Caco-2 (cell line): ENCODE data around the gene KNDC1. TPM values are rescaled to one million over a fixed set of nuclear protein-coding genes. Genes with fewer than 3 reads are reported as not detected.

Experiments
- BruUV-seq: library from RNA; stranded (reverse); fragments of 400-500 nt; replicated peaks from 2 replicates; lab custom pipeline; 2021; lab: Mats Ljungman, UMichigan
- CTCF ChIA-PET: fragments of 300-600 bp; sonication (Branson Sonifier 250); formaldehyde crosslinking; loops from one replicate; lab custom pipeline; 2022; ENCODE audit warnings: antibody characterized with exemption; lab: Charles Lee
- POLR2A ChIA-PET: fragments of 300-600 bp; sonication (Branson Sonifier 250); formaldehyde crosslinking; loops from one replicate; lab custom pipeline; 2022; ENCODE audit warnings: antibody characterized with exemption; lab: Charles Lee
- DNase-seq, 2 experiments: peaks; one replicate each; pipeline versions ENCODE4 v3.0.0 to v3.0.0-alpha.2; 2020 to 2022
- H3K27me3 ChIP-seq: replicated peaks from 2 replicates; pipeline ENCODE4 v1.6.0; 2011; ENCODE audit warnings: low read length; ENCODE audit not compliant: control insufficient read depth, insufficient read depth
- H3K36me3 ChIP-seq: 2 replicates; pipeline ENCODE4 v1.5.1; 2011; ENCODE audit warnings: low read length; ENCODE audit not compliant: control insufficient read depth, insufficient read depth
- H3K4me1 ChIP-seq: fragments of 250-450 bp; sonication (Bioruptor Pico); 2 replicates; pipeline ENCODE4 v1.5.1; 2020; ENCODE audit warnings: mild to moderate bottlenecking
- H3K4me3 ChIP-seq: 2 replicates; pipeline ENCODE4 v1.5.1; 2011; ENCODE audit warnings: low read depth, mild to moderate bottlenecking, control low read depth, low read length
- H3K9me3 ChIP-seq: fragments of 250-450 bp; sonication (Bioruptor Pico); 2 replicates; pipeline ENCODE4 v1.5.1; 2020; ENCODE audit warnings: mild to moderate bottlenecking, moderate library complexity
- H3K27ac Mint-ChIP-seq: one replicate; pipeline ENCODE4 v1.8.0; 2022; ENCODE audit warnings: mixed read lengths; ENCODE audit not compliant: unreplicated experiment
- H3K27me3 Mint-ChIP-seq: one replicate; pipeline ENCODE4 v1.8.0; 2022; ENCODE audit warnings: mixed read lengths; ENCODE audit not compliant: insufficient read depth, unreplicated experiment
- H3K36me3 Mint-ChIP-seq: one replicate; pipeline ENCODE4 v1.8.0; 2022; ENCODE audit warnings: mild to moderate bottlenecking, mixed read lengths; ENCODE audit not compliant: insufficient read depth, unreplicated experiment
- H3K4me1 Mint-ChIP-seq: one replicate; pipeline ENCODE4 v1.8.0; 2022; ENCODE audit warnings: low read depth, mixed read lengths; ENCODE audit not compliant: unreplicated experiment
- H3K4me3 Mint-ChIP-seq: one replicate; pipeline ENCODE4 v1.8.0; 2022; ENCODE audit warnings: mild to moderate bottlenecking, moderate library complexity, mixed read lengths; ENCODE audit not compliant: unreplicated experiment
- H3K9me3 Mint-ChIP-seq: one replicate; pipeline ENCODE4 v1.8.0; 2022; ENCODE audit warnings: mixed read lengths; ENCODE audit not compliant: unreplicated experiment
- intact Hi-C: fragments of 100-400 bp; cut with micrococcal nuclease; formaldehyde crosslinking; loops from one replicate; pipeline ENCODE4 v1.10.0; 2022; ENCODE audit not compliant: unreplicated experiment
- total RNA-seq: library from RNA; stranded (reverse); gene quantifications from 2 replicates; pipeline ENCODE4 v1.2.3, GENCODE V29; 2022
- TF ChIP-seq, protein P1 (sequence below), 2 experiments: fragments of 200-600 bp in 1 of 2; IDR thresholded peaks; 1 replicate in 1 of 2; 2 replicates in 1 of 2; pipeline versions ENCODE4 v1.5.1 to v1.8.0; 2011 to 2022; ENCODE audit warnings: antibody characterized with exemption in 1 of 2, control low read depth in 1 of 2, inconsistent platforms in 1 of 2, low read depth in 1 of 2, low read length in 1 of 2, mild to moderate bottlenecking in 1 of 2, moderate library complexity in 1 of 2; ENCODE audit not compliant: insufficient read depth in 1 of 2, severe bottlenecking in 1 of 2, unreplicated experiment in 1 of 2

The KNDC1 gene
- total RNA-seq, 1 experiment from 2014 or later: 3.2 TPM

DNA sequence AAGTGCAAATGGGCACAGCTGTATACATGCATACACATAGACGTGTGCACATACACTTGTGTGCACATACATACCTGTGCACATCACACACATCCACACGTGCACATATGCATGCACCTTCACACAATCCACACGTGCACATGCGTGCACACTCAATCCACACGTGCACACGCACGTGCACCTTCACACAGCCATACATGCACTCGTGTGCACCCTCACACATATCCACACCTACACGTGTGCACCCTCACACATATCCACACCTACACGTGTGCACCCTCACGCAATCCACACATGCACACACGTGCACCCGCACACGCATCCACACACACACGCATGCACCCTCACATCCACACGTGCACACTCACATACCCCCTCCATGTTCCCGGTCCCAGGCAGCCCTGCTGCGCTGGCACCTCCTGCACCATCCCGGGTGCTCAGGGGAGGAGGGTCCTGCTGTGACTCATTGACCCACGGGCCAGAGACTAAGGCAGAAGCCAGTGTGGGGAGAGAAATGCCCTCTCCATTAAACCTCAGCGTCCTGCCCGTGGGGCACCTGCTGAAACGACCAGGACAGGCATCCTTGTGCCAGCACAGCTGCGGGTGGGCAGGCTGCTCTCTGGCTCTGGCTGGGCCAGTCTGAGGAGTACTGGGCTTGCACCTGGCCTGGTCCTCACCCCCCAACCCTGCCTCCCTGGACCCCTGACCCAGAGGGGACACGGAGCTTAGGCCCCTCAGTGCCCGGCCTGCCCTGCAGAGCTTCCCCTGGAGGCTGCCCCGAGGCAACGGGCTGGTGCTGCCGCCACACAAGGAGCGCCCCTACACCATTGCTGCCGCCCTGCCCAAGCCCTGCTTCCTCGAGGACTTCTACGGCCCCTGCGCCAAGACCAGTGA lies 52.2 kb downstream of the KNDC1 start:
- peaks cover 5% of the 10 kb centered on the region for H3K36me3 Mint-ChIP-seq
- no peak overlapping the region for H3K27ac Mint-ChIP-seq
- peaks cover 20% of the 10 kb centered on the region for H3K27me3 Mint-ChIP-seq
- no peak for DNase-seq
- intact Hi-C loops: no loop called here
- H3K27me3 ChIP-seq: peaks cover 3% of the 10 kb centered on the region; the same call in 1 of the 2 replicates
- POLR2A ChIA-PET: no interaction called here
- no peaks in the 10 kb centered on the region for H3K36me3 ChIP-seq
- CTCF ChIA-PET: no interaction called here
- no TSS peak for BruUV-seq
- no peak overlapping the region for H3K4me3 Mint-ChIP-seq
- H3K9me3 ChIP-seq: peaks cover 5% of the 10 kb centered on the region; the same call in 1 of the 2 replicates
- no peaks in the 10 kb centered on the region for H3K4me1 Mint-ChIP-seq
- no peak overlapping the region for H3K4me3 ChIP-seq
- no peaks in the 10 kb centered on the region for H3K9me3 Mint-ChIP-seq
- H3K4me1 ChIP-seq: no peaks in the 10 kb centered on the region
- TF ChIP-seq, protein P1, sequence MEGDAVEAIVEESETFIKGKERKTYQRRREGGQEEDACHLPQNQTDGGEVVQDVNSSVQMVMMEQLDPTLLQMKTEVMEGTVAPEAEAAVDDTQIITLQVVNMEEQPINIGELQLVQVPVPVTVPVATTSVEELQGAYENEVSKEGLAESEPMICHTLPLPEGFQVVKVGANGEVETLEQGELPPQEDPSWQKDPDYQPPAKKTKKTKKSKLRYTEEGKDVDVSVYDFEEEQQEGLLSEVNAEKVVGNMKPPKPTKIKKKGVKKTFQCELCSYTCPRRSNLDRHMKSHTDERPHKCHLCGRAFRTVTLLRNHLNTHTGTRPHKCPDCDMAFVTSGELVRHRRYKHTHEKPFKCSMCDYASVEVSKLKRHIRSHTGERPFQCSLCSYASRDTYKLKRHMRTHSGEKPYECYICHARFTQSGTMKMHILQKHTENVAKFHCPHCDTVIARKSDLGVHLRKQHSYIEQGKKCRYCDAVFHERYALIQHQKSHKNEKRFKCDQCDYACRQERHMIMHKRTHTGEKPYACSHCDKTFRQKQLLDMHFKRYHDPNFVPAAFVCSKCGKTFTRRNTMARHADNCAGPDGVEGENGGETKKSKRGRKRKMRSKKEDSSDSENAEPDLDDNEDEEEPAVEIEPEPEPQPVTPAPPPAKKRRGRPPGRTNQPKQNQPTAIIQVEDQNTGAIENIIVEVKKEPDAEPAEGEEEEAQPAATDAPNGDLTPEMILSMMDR (IDR thresholded peaks at IDR 0.05; ENCODE audit: insufficient read depth in 1 of 2, low read depth in 1 of 2, low read length in 1 of 2, severe bottlenecking in 1 of 2, unreplicated experiment in 1 of 2): no peak

DNA sequence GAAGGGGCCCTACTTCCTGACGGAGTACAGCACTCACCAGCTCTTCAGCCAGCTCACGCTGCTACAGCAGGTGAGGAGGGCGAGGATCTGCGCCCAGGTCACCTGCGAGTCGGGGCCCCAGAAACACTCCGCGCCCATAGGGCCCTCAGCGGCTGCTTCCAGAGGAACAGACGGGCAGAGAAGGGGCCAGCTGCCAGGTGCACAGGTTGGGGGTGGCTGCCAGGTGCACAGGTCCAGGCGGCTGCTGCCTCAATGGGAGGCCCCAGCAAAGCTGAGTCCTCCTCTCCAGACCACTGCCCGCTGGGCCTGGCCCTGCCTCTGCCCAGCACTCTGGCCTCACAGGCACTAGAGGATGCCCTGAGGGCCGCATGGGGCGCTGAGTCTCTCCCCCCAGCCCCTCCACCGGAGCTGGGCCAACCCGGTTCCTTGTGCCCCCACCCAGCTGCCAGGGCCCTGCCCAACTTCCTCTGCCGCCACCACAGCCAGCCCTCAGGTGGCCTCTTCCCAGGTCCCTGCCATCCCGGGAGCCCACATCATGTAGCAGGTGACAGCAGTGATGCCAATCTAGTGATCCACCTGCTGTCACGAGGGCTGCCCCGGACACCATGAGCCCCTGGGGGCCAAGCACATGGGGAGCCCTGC lies 53.0 kb downstream of the KNDC1 start:
- peaks cover 5% of the 10 kb centered on the region for H3K36me3 Mint-ChIP-seq
- H3K4me1 Mint-ChIP-seq: no peaks in the 10 kb centered on the region
- no peak for DNase-seq
- H3K4me1 ChIP-seq: no peaks in the 10 kb centered on the region
- peaks cover 3% of the 10 kb centered on the region; the same call in 1 of the 2 replicates for H3K27me3 ChIP-seq
- no peak overlapping the region for H3K4me3 ChIP-seq
- peaks cover 5% of the 10 kb centered on the region; the same call in 1 of the 2 replicates for H3K9me3 ChIP-seq
- TF ChIP-seq, protein P1 (IDR thresholded peaks at IDR 0.05; ENCODE audit: insufficient read depth in 1 of 2, low read depth in 1 of 2, low read length in 1 of 2, severe bottlenecking in 1 of 2, unreplicated experiment in 1 of 2): no peak
- intact Hi-C loops: no loop called here
- BruUV-seq: no TSS peak
- ChIA-PET POLR2A (no interaction called here), CTCF (no interaction called here)
- no peak overlapping the region for H3K4me3 Mint-ChIP-seq
- no peak overlapping the region for H3K27ac Mint-ChIP-seq
- no peaks in the 10 kb centered on the region for H3K36me3 ChIP-seq
- H3K27me3 Mint-ChIP-seq: peaks cover 20% of the 10 kb centered on the region
- no peaks in the 10 kb centered on the region for H3K9me3 Mint-ChIP-seq

DNA sequence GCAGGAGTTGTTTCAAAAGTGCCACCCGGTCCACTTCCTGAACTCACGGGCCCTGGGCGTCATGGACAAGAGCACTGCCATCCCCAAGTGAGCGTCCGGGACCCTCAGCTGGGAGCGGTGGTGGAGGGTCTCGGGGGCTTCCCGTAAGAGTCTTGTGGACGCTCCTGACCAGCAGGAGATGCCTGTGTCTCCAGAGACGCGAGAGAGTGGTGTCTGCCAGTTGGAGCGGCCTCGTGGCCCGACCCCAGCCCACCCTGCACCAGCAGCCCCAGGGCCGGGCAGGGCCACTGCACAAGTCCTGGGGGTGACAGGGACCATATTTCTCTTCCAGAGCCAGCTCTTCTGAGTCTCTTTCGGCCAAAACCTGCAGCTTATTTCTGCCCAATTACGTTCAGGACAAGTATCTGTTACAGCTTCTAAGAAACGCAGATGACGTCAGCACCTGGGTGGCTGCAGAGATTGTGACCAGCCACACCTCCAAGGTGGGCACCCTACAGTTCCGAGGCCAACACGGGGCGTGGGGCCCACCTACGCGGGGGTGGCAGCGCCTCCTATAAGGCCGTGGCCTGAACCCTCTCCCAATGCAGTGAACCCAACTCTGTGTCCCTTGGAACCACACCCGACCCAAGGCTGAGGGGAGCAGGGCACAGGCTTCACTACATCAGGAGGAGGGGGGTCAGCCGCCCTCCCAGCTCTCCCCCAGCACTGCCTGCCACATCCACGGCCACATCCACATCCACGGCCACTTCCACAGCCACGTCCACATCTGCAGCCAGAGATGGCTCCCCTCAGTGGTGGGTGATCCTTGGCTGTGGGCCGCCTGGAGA lies 53.8 kb downstream of the KNDC1 start:
- Mint-ChIP-seq H3K4me3 (no peak overlapping the region), H3K36me3 (peaks cover 5% of the 10 kb centered on the region)

More for the DNA sequence above, 53.8 kb downstream of the KNDC1 start:
- BruUV-seq: no TSS peak
- no peaks in the 10 kb centered on the region for H3K36me3 ChIP-seq
- H3K4me1 ChIP-seq: no peaks in the 10 kb centered on the region
- TF ChIP-seq, protein P1 (IDR thresholded peaks at IDR 0.05; ENCODE audit: insufficient read depth in 1 of 2, low read depth in 1 of 2, low read length in 1 of 2, severe bottlenecking in 1 of 2, unreplicated experiment in 1 of 2): no peak
- intact Hi-C loops: loop anchor here (1.0 kb wide), 1 partner anchor 70 kb away; no protein-coding TSS in a partner anchor
- no peak overlapping the region for H3K27ac Mint-ChIP-seq
- H3K4me1 Mint-ChIP-seq: no peaks in the 10 kb centered on the region
- ChIA-PET POLR2A (no interaction called here), CTCF (no interaction called here)
- H3K27me3 Mint-ChIP-seq: peaks cover 20% of the 10 kb centered on the region
- H3K9me3 ChIP-seq: peaks cover 4% of the 10 kb centered on the region; the same call in 1 of the 2 replicates
- no peaks in the 10 kb centered on the region for H3K9me3 Mint-ChIP-seq
- no peak for DNase-seq
- H3K27me3 ChIP-seq: peaks cover 3% of the 10 kb centered on the region; the same call in 1 of the 2 replicates
- H3K4me3 ChIP-seq: no peak overlapping the region
